WTC11 (cell line): ENCODE measurements around the gene YBX3. TPM values are rescaled to one million over a fixed set of nuclear protein-coding genes. Genes with fewer than 3 reads are reported as not detected.

Experiments
- ATAC-seq: fragments of 200-7000 bp; cut with Tn5 transposase; 2 replicates; pipeline ENCODE4 v1.10.0; 2021; ENCODE audit warnings: mild to moderate bottlenecking, moderate library complexity
- CTCF ChIA-PET: fragments of 300-600 bp; sonication (Branson Sonifier 250); formaldehyde crosslinking; loops from one replicate; lab custom pipeline; 2021; ENCODE audit warnings: antibody characterized with exemption; lab: Charles Lee
- POLR2A ChIA-PET: fragments of 350-600 bp; sonication (Branson Sonifier 250); formaldehyde crosslinking; loops from one replicate; lab custom pipeline; 2021; ENCODE audit warnings: antibody characterized with exemption; lab: Charles Lee
- DNase-seq: peaks from one replicate; pipeline ENCODE4 v3.0.0; 2021; ENCODE audit warnings: low spot score
- H3K27ac Mint-ChIP-seq: 2 replicates; pipeline ENCODE4 v1.8.0; 2021; ENCODE audit warnings: mixed read lengths
- H3K27me3 Mint-ChIP-seq: 2 replicates; pipeline ENCODE4 v1.8.0; 2021; ENCODE audit warnings: low read depth, mild to moderate bottlenecking, moderate library complexity, mixed read lengths
- H3K36me3 Mint-ChIP-seq: 2 replicates; pipeline ENCODE4 v1.8.0; 2021; ENCODE audit warnings: mixed read lengths
- H3K4me1 Mint-ChIP-seq: 2 replicates; pipeline ENCODE4 v1.8.0; 2022; ENCODE audit warnings: mixed read lengths
- H3K4me3 Mint-ChIP-seq: 2 replicates; pipeline ENCODE4 v1.8.0; 2021; ENCODE audit warnings: mild to moderate bottlenecking, moderate library complexity, mixed read lengths
- H3K9me3 Mint-ChIP-seq: 2 replicates; pipeline ENCODE4 v1.8.0; 2021; ENCODE audit warnings: mixed read lengths
- ARID4B ChIP-seq: sonication (generic); formaldehyde crosslinking; IDR thresholded peaks from 2 replicates; pipeline ENCODE4 v1.8.0; 2023; ENCODE audit warnings: missing genetic modification reagents, mild to moderate bottlenecking, borderline replicate concordance
- ATF6 ChIP-seq: sonication (generic); formaldehyde crosslinking; IDR thresholded peaks from 2 replicates; pipeline ENCODE4 v1.8.1; 2023; ENCODE audit warnings: mild to moderate bottlenecking, missing genetic modification reagents
- E2F5 ChIP-seq: sonication (generic); formaldehyde crosslinking; IDR thresholded peaks from 2 replicates; pipeline ENCODE4 v1.8.1; 2022; ENCODE audit warnings: mild to moderate bottlenecking, moderate library complexity, missing genetic modification reagents
- ELF4 ChIP-seq: sonication (generic); formaldehyde crosslinking; IDR thresholded peaks from 2 replicates; pipeline ENCODE4 v1.8.1; 2022; ENCODE audit warnings: low read depth, mild to moderate bottlenecking, moderate library complexity, missing genetic modification reagents
- EMX1 ChIP-seq: fragments of 250-450 bp; sonication (Bioruptor Pico); IDR thresholded peaks from 2 replicates; pipeline ENCODE4 v1.8.0; 2021; ENCODE audit warnings: mild to moderate bottlenecking
- FOXK1 ChIP-seq: sonication (generic); formaldehyde crosslinking; IDR thresholded peaks from 2 replicates; pipeline ENCODE4 v1.8.0; 2022; ENCODE audit warnings: mild to moderate bottlenecking, moderate library complexity, missing genetic modification reagents
- FOXP1 ChIP-seq: sonication (generic); formaldehyde crosslinking; IDR thresholded peaks from 2 replicates; pipeline ENCODE4 v1.8.0; 2022; ENCODE audit warnings: missing genetic modification reagents, mild to moderate bottlenecking, moderate library complexity, borderline replicate concordance
- FOXP4 ChIP-seq: sonication (generic); formaldehyde crosslinking; IDR thresholded peaks from 2 replicates; pipeline ENCODE4 v1.8.0; 2022; ENCODE audit warnings: mild to moderate bottlenecking, missing genetic modification reagents
- JAZF1 ChIP-seq: fragments of 250-450 bp; sonication (Bioruptor Pico); IDR thresholded peaks from 2 replicates; pipeline ENCODE4 v1.9.0; 2021; ENCODE audit warnings: moderate library complexity, mild to moderate bottlenecking, inconsistent platforms
- KAT7 ChIP-seq: sonication (generic); formaldehyde crosslinking; IDR thresholded peaks from 2 replicates; pipeline ENCODE4 v1.8.1; 2023; ENCODE audit warnings: missing genetic modification reagents, mild to moderate bottlenecking, borderline replicate concordance
- MAX ChIP-seq: sonication (generic); formaldehyde crosslinking; IDR thresholded peaks from 2 replicates; pipeline ENCODE4 v1.8.0; 2022; ENCODE audit warnings: mild to moderate bottlenecking, missing genetic modification reagents
- SMAD4 ChIP-seq: sonication (generic); formaldehyde crosslinking; IDR thresholded peaks from 2 replicates; pipeline ENCODE4 v1.8.0; 2022; ENCODE audit warnings: mild to moderate bottlenecking, missing genetic modification reagents
- STAT6 ChIP-seq: sonication (generic); formaldehyde crosslinking; conservative IDR thresholded peaks from 2 replicates; pipeline ENCODE4 v1.8.1; 2023; ENCODE audit warnings: mild to moderate bottlenecking, low read depth, missing genetic modification reagents, moderate library complexity
- ZBTB43 ChIP-seq: sonication (generic); formaldehyde crosslinking; IDR thresholded peaks from 2 replicates; pipeline ENCODE4 v1.8.1; 2023; ENCODE audit warnings: mild to moderate bottlenecking, missing genetic modification reagents
- ZNF138 ChIP-seq: sonication (generic); formaldehyde crosslinking; conservative IDR thresholded peaks from 2 replicates; pipeline ENCODE4 v1.8.1; 2022; ENCODE audit warnings: mild to moderate bottlenecking, moderate library complexity, missing genetic modification reagents
- ZNF512 ChIP-seq: sonication (generic); formaldehyde crosslinking; IDR thresholded peaks from 2 replicates; pipeline ENCODE4 v1.8.1; 2022; ENCODE audit warnings: missing genetic modification reagents, borderline replicate concordance
- total RNA-seq: library from RNA; stranded (reverse); gene quantifications from 3 replicates; pipeline ENCODE4 v1.2.3, GENCODE V29; 2021

YBX3 gene
- total RNA-seq, 1 experiment from 2014 or later, result 396 TPM

GRCh38 chr12:10708862-10709261, 14.3 kb downstream of the YBX3 start:
- H3K4me3 Mint-ChIP-seq, result no peak overlapping the region
- ChIA-PET POLR2A (no interaction called here), CTCF (no interaction called here)
- no peaks in the 10 kb centered on the region for H3K4me1 Mint-ChIP-seq
- TF ChIP-seq ATF6 (CRISPR knock-in tag), result no peak
- no peak for TF ChIP-seq ZNF138 (CRISPR knock-in tag)
- TF ChIP-seq FOXK1 (CRISPR knock-in tag), result no peak
- TF ChIP-seq KAT7 (CRISPR knock-in tag), result no peak
- no peak for TF ChIP-seq FOXP1 (CRISPR knock-in tag)
- TF ChIP-seq EMX1 (CRISPR knock-in tag), result no peak
- no peak for TF ChIP-seq ARID4B (CRISPR knock-in tag)
- TF ChIP-seq SMAD4 (CRISPR knock-in tag), result no peak
- no peak for TF ChIP-seq ZBTB43
- TF ChIP-seq E2F5, result no peak
- TF ChIP-seq FOXP4, result no peak
- no peak for TF ChIP-seq ZNF512
- TF ChIP-seq STAT6 (CRISPR knock-in tag), result no peak
- TF ChIP-seq MAX (CRISPR knock-in tag), result no peak
- TF ChIP-seq JAZF1 (CRISPR knock-in tag), result no peak
- no peak for TF ChIP-seq ELF4 (CRISPR knock-in tag)
- ATAC-seq (no peak), DNase-seq (no peak)
- peaks cover 80% of the 10 kb centered on the region for H3K36me3 Mint-ChIP-seq
- H3K9me3 Mint-ChIP-seq, result no peaks in the 10 kb centered on the region
- H3K27ac Mint-ChIP-seq, result no peak overlapping the region
- no peaks in the 10 kb centered on the region for H3K27me3 Mint-ChIP-seq
